HepG2 (cell line): Measurements from ENCODE around the gene ADAMTS17. TPM values are rescaled to one million over a fixed set of nuclear protein-coding genes. Genes with fewer than 3 reads are reported as not detected.

Experiments
- ATAC-seq: fragments of 200-7000 bp; cut with Tn5 transposase; 3 replicates; pipeline ENCODE4 v1.9.1; 2020; ENCODE audit warnings: mild to moderate bottlenecking, moderate library complexity
- BruUV-seq: library from RNA; stranded (reverse); fragments of 400-500 nt; replicated peaks from 2 replicates; lab custom pipeline; 2021; lab: Mats Ljungman, UMichigan
- CTCF ChIA-PET: fragments of 300-600 bp; formaldehyde crosslinking; extraction: SDS; loops from one replicate; lab custom pipeline; 2021; ENCODE audit warnings: low total read pairs, inconsistent platforms, low intra/inter-chr PET ratio; lab: Yijun Ruan, JAX
- POLR2A ChIA-PET: fragments of 350-600 bp; sonication (Branson Sonifier 250); formaldehyde crosslinking; loops from one replicate; lab custom pipeline; 2020; ENCODE audit warnings: antibody characterized with exemption, inconsistent platforms; lab: Yijun Ruan, JAX
- DNase-seq: peaks from one replicate; pipeline ENCODE4 v3.0.0-alpha.2; 2015; ENCODE audit warnings: low spot score
- FAIRE-seq: peaks from 3 replicates; lab custom pipeline; 2011; peaks lifted over from hg19 to GRCh38; lab: Jason Lieb, UNC
- H2AFZ ChIP-seq: one replicate; pipeline ENCODE4 v1.6.1; 2011; ENCODE audit warnings: low read length, inconsistent platforms
- H3K27ac ChIP-seq: fragments of 300-600 bp; 3 replicates; pipeline ENCODE4 v1.8.0; 2011; ENCODE audit warnings: mixed run types, mild to moderate bottlenecking, mixed read lengths, low read length, inconsistent platforms; ENCODE audit not compliant: insufficient read depth; ENCODE audit errors: extremely low read length
- H3K27me3 ChIP-seq, 2 experiments: fragments of 200-600 bp in 1 of 2; 2 replicates in 1 of 2; 3 replicates in 1 of 2; pipeline versions ENCODE4 v1.6.0 to v1.8.0; 2011; ENCODE audit warnings: low read length in 2 of 2, mild to moderate bottlenecking in 2 of 2, moderate library complexity in 2 of 2, inconsistent platforms in 1 of 2; ENCODE audit not compliant: insufficient read depth in 2 of 2, control insufficient read depth in 1 of 2
- H3K36me3 ChIP-seq, 2 experiments: fragments of 200-600 bp in 1 of 2; replicated peaks in 1 of 2; 2 replicates in 1 of 2; 3 replicates in 1 of 2; pipeline versions ENCODE4 v1.5.1 to v1.8.0; 2011; ENCODE audit warnings: low read length in 2 of 2, inconsistent platforms in 1 of 2; ENCODE audit not compliant: insufficient read depth in 2 of 2, control insufficient read depth in 1 of 2
- H3K4me1 ChIP-seq: 2 replicates; pipeline ENCODE4 v1.5.1; 2012; ENCODE audit warnings: low read length, inconsistent platforms; ENCODE audit not compliant: insufficient read depth
- H3K4me2 ChIP-seq: 2 replicates; pipeline ENCODE4 v1.6.0; 2011; ENCODE audit warnings: low read depth, low read length, inconsistent platforms
- H3K4me3 ChIP-seq, 3 experiments: fragments of 200-600 bp in 1 of 3; sonication (generic), shearing (Covaris generic) in 1 of 3; replicated peaks in 1 of 3; 2 replicates each; pipeline ENCODE4 v1.5.1; 2011 to 2016; ENCODE audit warnings: low read length in 3 of 3, inconsistent platforms in 2 of 3, low read depth in 2 of 3, mild to moderate bottlenecking in 2 of 3, control low read depth in 1 of 3, mixed read lengths in 1 of 3; ENCODE audit not compliant: insufficient read depth in 1 of 3
- H3K79me2 ChIP-seq: one replicate; pipeline ENCODE4 v1.6.1; 2011; ENCODE audit warnings: low read length, inconsistent platforms; ENCODE audit not compliant: insufficient read depth
- H3K9ac ChIP-seq: 2 replicates; pipeline ENCODE4 v1.6.0; 2011; ENCODE audit warnings: mild to moderate bottlenecking, low read depth, low read length, inconsistent platforms; ENCODE audit not compliant: insufficient read depth
- H3K9me3 ChIP-seq: 2 replicates; pipeline ENCODE4 v1.5.1; 2012; ENCODE audit warnings: mild to moderate bottlenecking, low read length
- H4K20me1 ChIP-seq: 2 replicates; pipeline ENCODE4 v1.6.0; 2011; ENCODE audit warnings: inconsistent platforms, mild to moderate bottlenecking, low read length, moderate library complexity; ENCODE audit not compliant: insufficient read depth
- ARHGAP35 ChIP-seq: sonication (generic); formaldehyde crosslinking; IDR thresholded peaks from 2 replicates; pipeline ENCODE4 v1.9.0; 2022; ENCODE audit warnings: mild to moderate bottlenecking, inconsistent platforms, moderate library complexity, missing genetic modification reagents, borderline replicate concordance
- ATAD3A ChIP-seq: sonication (generic); formaldehyde crosslinking; IDR thresholded peaks from 2 replicates; pipeline ENCODE4 v1.4.0; 2020; ENCODE audit warnings: missing genetic modification reagents
- ATF7-NPFF ChIP-seq: sonication (generic); formaldehyde crosslinking; IDR thresholded peaks from 2 replicates; pipeline ENCODE4 v1.8.1; 2023; ENCODE audit warnings: mild to moderate bottlenecking, low read depth, missing genetic modification reagents, moderate library complexity
- ESRRA ChIP-seq: sonication (generic); formaldehyde crosslinking; IDR thresholded peaks from 2 replicates; pipeline ENCODE4 v1.5.1; 2020; ENCODE audit warnings: mild to moderate bottlenecking, low read depth, missing genetic modification reagents
- HDAC6 ChIP-seq: fragments of 200-600 bp; sonication (generic); IDR thresholded peaks from 2 replicates; pipeline ENCODE4 v1.7.0; 2017; ENCODE audit warnings: mild to moderate bottlenecking, antibody characterized with exemption, low read length, low read depth
- HMG20B ChIP-seq: conservative IDR thresholded peaks from 2 replicates; pipeline ENCODE4 v1.6.1; 2016; ENCODE audit warnings: missing genetic modification reagents, missing compliant biosample characterization
- HOXA7 ChIP-seq: sonication (generic); formaldehyde crosslinking; IDR thresholded peaks from 2 replicates; pipeline ENCODE4 v1.8.1; 2022; ENCODE audit warnings: mild to moderate bottlenecking, missing genetic modification reagents, moderate library complexity
- KDM5B ChIP-seq: sonication (generic); formaldehyde crosslinking; IDR thresholded peaks from 2 replicates; pipeline ENCODE4 v1.4.0; 2020; ENCODE audit warnings: missing genetic modification reagents, mild to moderate bottlenecking, borderline replicate concordance
- ZNF138 ChIP-seq: sonication (generic); formaldehyde crosslinking; IDR thresholded peaks from 2 replicates; pipeline ENCODE4 v1.5.0; 2020; ENCODE audit warnings: mild to moderate bottlenecking, low read depth, missing genetic modification reagents
- WGBS: methylation state at CpG from one replicate; pipeline ENCODE4 v1.1.6; 2017; ENCODE audit warnings: low lambda C conversion rate; 5-methylcytosine and 5-hydroxymethylcytosine counted together
- in situ Hi-C: cut with HindIII; loops from 2 replicates; pipeline ENCODE4 v1.10.0; 2017; ENCODE audit warnings: low pct_unique_long_range_greater_than_20kb; ENCODE audit not compliant: extremely low pct_ligation_motif_present
- intact Hi-C: fragments of 100-400 bp; cut with micrococcal nuclease; formaldehyde crosslinking; loops from one replicate; pipeline ENCODE4 v1.10.0; 2022; ENCODE audit not compliant: unreplicated experiment
- polyA plus RNA-seq, 8 experiments: library from polyadenylated mRNA; depleted of rRNA in 3 of 8; stranded (reverse) in 7 of 8; unstranded in 1 of 8; fragments of >200 nt; fragmentation: Illumina TruSeq in 4 of 8; extraction: Trizol in 4 of 8; gene quantifications; 2 replicates each; pipeline versions ENCODE4 v1.2.1 to v1.2.3, GENCODE V29; 2011 to 2016; ENCODE audit warnings: low read depth in 4 of 8, missing spikeins in 1 of 8, mixed read lengths in 1 of 8; ENCODE audit not compliant: insufficient read depth in 1 of 8
- total RNA-seq, 5 experiments: library from RNA; depleted of rRNA; stranded (reverse); fragments of >200 nt; fragmentation: Illumina TruSeq; extraction: Trizol; gene quantifications; 2 replicates each; pipeline ENCODE4 v1.2.3, GENCODE V29; 2016; ENCODE audit warnings: low read depth in 1 of 5
- TF ChIP-seq, protein P1 (sequence below): sonication (generic); formaldehyde crosslinking; IDR thresholded peaks from 2 replicates; pipeline ENCODE4 v1.5.0; 2020; ENCODE audit warnings: mild to moderate bottlenecking, missing genetic modification reagents, borderline replicate concordance
- TF ChIP-seq, protein P2 (sequence below): IDR thresholded peaks from 2 replicates; pipeline ENCODE4 v1.4.0; 2020; ENCODE audit warnings: mild to moderate bottlenecking, missing genetic modification reagents

The ADAMTS17 gene
- total and polyA plus RNA-seq, 2 of the 13 experiments (the other 11 are each of a cell fraction or from before 2014, with no cell fraction given) = 0.02 to 0.04 TPM

DNA sequence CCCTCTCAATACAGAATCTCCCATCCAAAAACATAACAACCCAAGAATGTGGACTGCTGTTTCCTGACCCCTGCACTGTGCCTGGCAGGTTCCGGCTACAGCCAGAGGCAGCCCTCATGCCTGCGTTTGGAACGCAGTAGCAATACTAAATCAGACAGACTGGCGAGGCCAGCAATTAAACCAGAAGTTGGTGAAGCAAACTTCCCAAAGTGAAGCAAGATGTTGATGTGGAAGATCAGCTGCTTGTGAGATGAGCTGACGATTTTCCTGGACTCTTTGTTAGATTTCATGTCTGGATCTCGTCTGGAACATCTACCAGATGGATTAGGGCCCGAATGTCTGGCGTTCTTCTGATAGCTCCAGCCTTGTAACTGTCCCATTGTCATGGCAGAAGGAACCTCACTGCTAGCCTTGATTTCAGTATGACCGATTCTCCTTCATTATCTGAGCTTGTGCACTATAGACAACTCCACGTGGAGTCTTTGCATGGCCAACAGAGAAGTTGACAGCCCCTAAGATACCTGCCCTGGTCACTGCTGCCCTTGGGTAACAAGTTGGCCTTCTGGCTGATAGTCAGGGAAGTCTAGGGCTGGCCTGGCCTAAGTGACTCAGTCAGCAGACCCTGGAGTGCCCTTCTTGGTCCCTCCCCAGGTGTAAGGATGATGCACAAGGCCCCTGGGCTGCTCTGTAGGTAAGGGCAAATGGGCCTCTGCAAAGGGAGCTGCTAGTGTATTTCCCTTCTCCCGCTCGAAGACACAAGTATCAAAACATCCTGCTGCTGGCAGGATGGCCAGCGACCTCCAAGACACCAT is 126.5 kb downstream of the ADAMTS17 start:
- FAIRE-seq (no peak), ATAC-seq (no peak), DNase-seq (no peak)
- Histone ChIP-seq H3K27ac (no peak overlapping the region), H4K20me1 (no peaks in the 10 kb centered on the region), H2AFZ (no peak overlapping the region), H3K4me2 (no peak overlapping the region), H3K27me3 (peaks cover 0 to 3% of the 10 kb centered on the region in 2 experiments; a peak in 1 of 5 replicates), H3K79me2 (no peaks in the 10 kb centered on the region), H3K9me3 (no peaks in the 10 kb centered on the region), H3K36me3 (no peaks in the 10 kb centered on the region), H3K4me1 (peaks cover 42% of the 10 kb centered on the region), H3K4me3 (no peak overlapping the region), H3K9ac (no peak overlapping the region)
- in situ Hi-C loops (no loop called here), intact Hi-C loops (no loop called here)
- ChIA-PET CTCF (no interaction called here), POLR2A (no interaction called here)
- no TSS peak for BruUV-seq
- 84% methylated on average over 10 of the region's 13 CpGs for WGBS
- no peak for TF ChIP-seq ARHGAP35 (CRISPR knock-in tag)
- TF ChIP-seq, protein P1, sequence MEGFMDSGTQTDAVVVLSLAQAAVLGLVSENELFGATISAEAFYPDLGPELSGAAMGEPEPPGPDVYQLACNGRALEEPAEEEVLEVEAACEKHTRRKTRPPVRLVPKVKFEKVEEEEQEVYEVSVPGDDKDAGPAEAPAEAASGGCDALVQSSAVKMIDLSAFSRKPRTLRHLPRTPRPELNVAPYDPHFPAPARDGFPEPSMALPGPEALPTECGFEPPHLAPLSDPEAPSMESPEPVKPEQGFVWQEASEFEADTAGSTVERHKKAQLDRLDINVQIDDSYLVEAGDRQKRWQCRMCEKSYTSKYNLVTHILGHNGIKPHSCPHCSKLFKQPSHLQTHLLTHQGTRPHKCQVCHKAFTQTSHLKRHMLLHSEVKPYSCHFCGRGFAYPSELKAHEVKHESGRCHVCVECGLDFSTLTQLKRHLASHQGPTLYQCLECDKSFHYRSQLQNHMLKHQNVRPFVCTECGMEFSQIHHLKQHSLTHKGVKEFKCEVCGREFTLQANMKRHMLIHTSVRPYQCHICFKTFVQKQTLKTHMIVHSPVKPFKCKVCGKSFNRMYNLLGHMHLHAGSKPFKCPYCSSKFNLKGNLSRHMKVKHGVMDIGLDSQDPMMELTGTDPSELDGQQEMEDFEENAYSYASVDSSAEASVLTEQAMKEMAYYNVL = no peak
- TF ChIP-seq ATF7-NPFF (CRISPR knock-in tag) = no peak
- TF ChIP-seq HOXA7 = no peak
- TF ChIP-seq KDM5B (CRISPR knock-in tag) = no peak
- no peak for TF ChIP-seq ESRRA (CRISPR knock-in tag)
- TF ChIP-seq ZNF138 (CRISPR knock-in tag) = no peak
- no peak for TF ChIP-seq HMG20B (CRISPR knock-in tag)
- TF ChIP-seq, protein P2, sequence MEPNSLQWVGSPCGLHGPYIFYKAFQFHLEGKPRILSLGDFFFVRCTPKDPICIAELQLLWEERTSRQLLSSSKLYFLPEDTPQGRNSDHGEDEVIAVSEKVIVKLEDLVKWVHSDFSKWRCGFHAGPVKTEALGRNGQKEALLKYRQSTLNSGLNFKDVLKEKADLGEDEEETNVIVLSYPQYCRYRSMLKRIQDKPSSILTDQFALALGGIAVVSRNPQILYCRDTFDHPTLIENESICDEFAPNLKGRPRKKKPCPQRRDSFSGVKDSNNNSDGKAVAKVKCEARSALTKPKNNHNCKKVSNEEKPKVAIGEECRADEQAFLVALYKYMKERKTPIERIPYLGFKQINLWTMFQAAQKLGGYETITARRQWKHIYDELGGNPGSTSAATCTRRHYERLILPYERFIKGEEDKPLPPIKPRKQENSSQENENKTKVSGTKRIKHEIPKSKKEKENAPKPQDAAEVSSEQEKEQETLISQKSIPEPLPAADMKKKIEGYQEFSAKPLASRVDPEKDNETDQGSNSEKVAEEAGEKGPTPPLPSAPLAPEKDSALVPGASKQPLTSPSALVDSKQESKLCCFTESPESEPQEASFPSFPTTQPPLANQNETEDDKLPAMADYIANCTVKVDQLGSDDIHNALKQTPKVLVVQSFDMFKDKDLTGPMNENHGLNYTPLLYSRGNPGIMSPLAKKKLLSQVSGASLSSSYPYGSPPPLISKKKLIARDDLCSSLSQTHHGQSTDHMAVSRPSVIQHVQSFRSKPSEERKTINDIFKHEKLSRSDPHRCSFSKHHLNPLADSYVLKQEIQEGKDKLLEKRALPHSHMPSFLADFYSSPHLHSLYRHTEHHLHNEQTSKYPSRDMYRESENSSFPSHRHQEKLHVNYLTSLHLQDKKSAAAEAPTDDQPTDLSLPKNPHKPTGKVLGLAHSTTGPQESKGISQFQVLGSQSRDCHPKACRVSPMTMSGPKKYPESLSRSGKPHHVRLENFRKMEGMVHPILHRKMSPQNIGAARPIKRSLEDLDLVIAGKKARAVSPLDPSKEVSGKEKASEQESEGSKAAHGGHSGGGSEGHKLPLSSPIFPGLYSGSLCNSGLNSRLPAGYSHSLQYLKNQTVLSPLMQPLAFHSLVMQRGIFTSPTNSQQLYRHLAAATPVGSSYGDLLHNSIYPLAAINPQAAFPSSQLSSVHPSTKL (CRISPR knock-in tag) = no peak
- no peak for TF ChIP-seq ATAD3A
- no peak for TF ChIP-seq HDAC6
